ENCODE measurements around the gene ULBP1. TPM values are rescaled to one million over a fixed set of nuclear protein-coding genes. Genes with fewer than 3 reads are reported as not detected.

The ULBP1 gene
- polyA plus RNA-seq, 1 donor (not counting 4 experiments of a cell fraction or from before 2014, with no cell fraction given), result 2.2 TPM

DNA sequence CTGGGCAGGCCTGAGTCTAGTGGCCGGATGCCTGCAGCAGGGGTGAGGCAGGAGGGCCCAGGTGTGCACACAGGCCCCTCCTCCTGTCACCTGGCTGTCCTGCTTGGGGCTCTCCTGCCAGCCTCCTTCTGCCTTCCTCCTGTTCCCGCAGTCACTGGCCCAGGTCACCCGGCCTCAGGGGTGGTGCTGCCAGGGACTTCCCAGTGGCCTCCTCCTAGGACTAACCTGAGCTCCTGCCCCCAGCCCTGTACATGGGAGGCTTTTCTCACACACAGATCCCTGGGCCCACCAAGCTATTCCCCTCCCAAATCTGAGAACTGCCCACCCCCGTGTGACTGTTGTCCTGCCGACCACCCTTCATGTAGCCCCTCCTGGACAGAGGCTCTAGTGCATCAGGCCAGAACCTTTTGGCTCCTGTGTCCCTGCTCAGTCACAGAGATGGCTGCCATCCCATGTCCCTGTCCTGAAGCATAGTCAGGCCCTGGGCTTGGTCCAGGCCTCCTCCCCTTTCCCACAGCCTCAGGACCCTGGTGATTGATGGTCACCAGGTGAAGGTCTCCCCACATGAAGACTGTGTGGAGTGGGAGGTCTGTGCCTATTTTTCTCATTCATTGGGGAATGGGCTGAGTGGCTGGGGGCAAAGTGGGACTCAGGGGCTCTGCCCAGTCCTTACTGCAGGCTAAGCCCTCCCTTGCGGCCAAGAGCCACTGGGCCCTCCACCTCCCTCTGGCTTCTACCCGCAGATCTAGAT lies 1.1 kb upstream of the ULBP1 start:
- H2AFZ ChIP-seq (ENCODE audit: control insufficient read depth, low read length), result no peak overlapping the region
- TF ChIP-seq EZH2 (IDR thresholded peaks at IDR 0.05; ENCODE audit: low read length), result no peak
- TF ChIP-seq, protein P1, sequence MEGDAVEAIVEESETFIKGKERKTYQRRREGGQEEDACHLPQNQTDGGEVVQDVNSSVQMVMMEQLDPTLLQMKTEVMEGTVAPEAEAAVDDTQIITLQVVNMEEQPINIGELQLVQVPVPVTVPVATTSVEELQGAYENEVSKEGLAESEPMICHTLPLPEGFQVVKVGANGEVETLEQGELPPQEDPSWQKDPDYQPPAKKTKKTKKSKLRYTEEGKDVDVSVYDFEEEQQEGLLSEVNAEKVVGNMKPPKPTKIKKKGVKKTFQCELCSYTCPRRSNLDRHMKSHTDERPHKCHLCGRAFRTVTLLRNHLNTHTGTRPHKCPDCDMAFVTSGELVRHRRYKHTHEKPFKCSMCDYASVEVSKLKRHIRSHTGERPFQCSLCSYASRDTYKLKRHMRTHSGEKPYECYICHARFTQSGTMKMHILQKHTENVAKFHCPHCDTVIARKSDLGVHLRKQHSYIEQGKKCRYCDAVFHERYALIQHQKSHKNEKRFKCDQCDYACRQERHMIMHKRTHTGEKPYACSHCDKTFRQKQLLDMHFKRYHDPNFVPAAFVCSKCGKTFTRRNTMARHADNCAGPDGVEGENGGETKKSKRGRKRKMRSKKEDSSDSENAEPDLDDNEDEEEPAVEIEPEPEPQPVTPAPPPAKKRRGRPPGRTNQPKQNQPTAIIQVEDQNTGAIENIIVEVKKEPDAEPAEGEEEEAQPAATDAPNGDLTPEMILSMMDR (optimal IDR thresholded peaks at IDR 0.05 in 1 of 3, IDR thresholded peaks at IDR 0.05 in 1 of 3, conservative IDR thresholded peaks at IDR 0.05 in 1 of 3; ENCODE audit: extremely low read depth in 1 of 3, insufficient read depth in 2 of 3, low read length in 3 of 3), result no peak
- H3K36me3 ChIP-seq (ENCODE audit: control insufficient read depth in 2 of 2, extremely low read depth in 1 of 2, insufficient read depth in 2 of 2, low read length in 2 of 2), result no peaks in the 10 kb centered on the region
- H3K27ac ChIP-seq (ENCODE audit: control insufficient read depth, insufficient read depth, low read length), result no peak overlapping the region
- FAIRE-seq (no peak), DNase-seq (ENCODE audit: low read depth, low spot score) (no peak)
- H4K20me1 ChIP-seq (ENCODE audit: control insufficient read depth, extremely low read depth, insufficient read depth, low read length), result no peaks in the 10 kb centered on the region
- no peak overlapping the region for H3K9ac ChIP-seq (ENCODE audit: control insufficient read depth, extremely low read depth, insufficient read depth, low read length)
- peaks cover 10% of the 10 kb centered on the region for H3K4me1 ChIP-seq (ENCODE audit: control insufficient read depth, extremely low read depth, insufficient read depth, low read length)
- no peaks in the 10 kb centered on the region for H3K9me1 ChIP-seq (ENCODE audit: control insufficient read depth, extremely low read depth, insufficient read depth, low read length)
- H3K4me3 ChIP-seq (ENCODE audit: control insufficient read depth in 2 of 3, extremely low read depth in 1 of 3, insufficient read depth in 2 of 3, low read depth in 1 of 3, low read length in 3 of 3), result peak overlapping the region in 1 of 3 experiments; percentile 74
- no peaks in the 10 kb centered on the region for H3K9me3 ChIP-seq (ENCODE audit: control insufficient read depth, low read depth, low read length)
- peak overlapping the region; percentile 88 for H3K4me2 ChIP-seq (ENCODE audit: control insufficient read depth, extremely low read depth, insufficient read depth, low read depth, low read length)
- H3K27me3 ChIP-seq (ENCODE audit: control insufficient read depth, extremely low read depth, insufficient read depth, low read length), result peaks cover 26% of the 10 kb centered on the region
- H3K79me2 ChIP-seq (ENCODE audit: control insufficient read depth, insufficient read depth, low read length), result no peaks in the 10 kb centered on the region
- dilution Hi-C loops (cut with MboI; ENCODE audit: extremely low pct_ligation_motif_present, low sequenced_read_pairs), result no loop called here

DNA sequence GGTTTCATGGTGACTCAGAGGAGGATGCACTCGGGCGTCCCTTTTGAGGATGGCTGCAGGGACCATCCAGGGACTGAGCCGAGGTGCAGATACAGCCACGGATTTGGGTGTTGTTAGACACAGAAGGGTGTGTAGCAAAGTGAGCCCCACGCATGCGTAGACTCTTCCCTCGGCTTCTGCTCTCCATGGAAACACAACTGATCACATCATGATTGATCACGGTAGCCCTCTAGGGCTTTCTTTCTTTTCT lies 606 bp upstream of the ULBP1 start:
- no peak for FAIRE-seq
- Histone ChIP-seq H3K27ac (ENCODE audit: control insufficient read depth, insufficient read depth, low read length) (no peak overlapping the region), H3K36me3 (ENCODE audit: control insufficient read depth in 2 of 2, extremely low read depth in 1 of 2, insufficient read depth in 2 of 2, low read length in 2 of 2) (no peaks in the 10 kb centered on the region), H3K27me3 (ENCODE audit: control insufficient read depth, extremely low read depth, insufficient read depth, low read length) (peaks cover 26% of the 10 kb centered on the region), H3K9ac (ENCODE audit: control insufficient read depth, extremely low read depth, insufficient read depth, low read length) (peak overlapping the region; percentile 69), H3K4me2 (ENCODE audit: control insufficient read depth, extremely low read depth, insufficient read depth, low read depth, low read length) (peak overlapping the region; percentile 88), H3K9me3 (ENCODE audit: control insufficient read depth, low read depth, low read length) (no peaks in the 10 kb centered on the region), H4K20me1 (ENCODE audit: control insufficient read depth, extremely low read depth, insufficient read depth, low read length) (no peaks in the 10 kb centered on the region), H3K4me3 (ENCODE audit: control insufficient read depth in 2 of 3, extremely low read depth in 1 of 3, insufficient read depth in 2 of 3, low read depth in 1 of 3, low read length in 3 of 3) (peak overlapping the region; percentile 35 to 74 (median 73)), H3K9me1 (ENCODE audit: control insufficient read depth, extremely low read depth, insufficient read depth, low read length) (no peaks in the 10 kb centered on the region), H3K79me2 (ENCODE audit: control insufficient read depth, insufficient read depth, low read length) (no peaks in the 10 kb centered on the region), H2AFZ (ENCODE audit: control insufficient read depth, low read length) (peak overlapping the region; percentile 77), H3K4me1 (ENCODE audit: control insufficient read depth, extremely low read depth, insufficient read depth, low read length) (peaks cover 10% of the 10 kb centered on the region)
- no peak for DNase-seq (ENCODE audit: low read depth, low spot score)
- dilution Hi-C loops (cut with MboI; ENCODE audit: extremely low pct_ligation_motif_present, low sequenced_read_pairs), result no loop called here
- TF ChIP-seq, protein P1 (optimal IDR thresholded peaks at IDR 0.05 in 1 of 3, IDR thresholded peaks at IDR 0.05 in 1 of 3, conservative IDR thresholded peaks at IDR 0.05 in 1 of 3; ENCODE audit: extremely low read depth in 1 of 3, insufficient read depth in 2 of 3, low read length in 3 of 3), result no peak
- no peak for TF ChIP-seq EZH2 (IDR thresholded peaks at IDR 0.05; ENCODE audit: low read length)
